Neural progenitor cell (in vitro differentiated cells): ENCODE data around the gene ORMDL3.

Source experiments
- EZH2 ChIP-seq: fragments of 200-600 bp; sonication (generic); IDR thresholded peaks from 2 replicates; pipeline ENCODE4 v1.6.1; 2017; ENCODE audit warnings: antibody characterized with exemption, mild to moderate bottlenecking, moderate library complexity
- TF ChIP-seq, protein P1 (sequence below): fragments of 200-600 bp; sonication (generic); IDR thresholded peaks from 2 replicates; pipeline ENCODE4 v1.5.1; 2017; ENCODE audit warnings: antibody characterized with exemption, mild to moderate bottlenecking

DNA sequence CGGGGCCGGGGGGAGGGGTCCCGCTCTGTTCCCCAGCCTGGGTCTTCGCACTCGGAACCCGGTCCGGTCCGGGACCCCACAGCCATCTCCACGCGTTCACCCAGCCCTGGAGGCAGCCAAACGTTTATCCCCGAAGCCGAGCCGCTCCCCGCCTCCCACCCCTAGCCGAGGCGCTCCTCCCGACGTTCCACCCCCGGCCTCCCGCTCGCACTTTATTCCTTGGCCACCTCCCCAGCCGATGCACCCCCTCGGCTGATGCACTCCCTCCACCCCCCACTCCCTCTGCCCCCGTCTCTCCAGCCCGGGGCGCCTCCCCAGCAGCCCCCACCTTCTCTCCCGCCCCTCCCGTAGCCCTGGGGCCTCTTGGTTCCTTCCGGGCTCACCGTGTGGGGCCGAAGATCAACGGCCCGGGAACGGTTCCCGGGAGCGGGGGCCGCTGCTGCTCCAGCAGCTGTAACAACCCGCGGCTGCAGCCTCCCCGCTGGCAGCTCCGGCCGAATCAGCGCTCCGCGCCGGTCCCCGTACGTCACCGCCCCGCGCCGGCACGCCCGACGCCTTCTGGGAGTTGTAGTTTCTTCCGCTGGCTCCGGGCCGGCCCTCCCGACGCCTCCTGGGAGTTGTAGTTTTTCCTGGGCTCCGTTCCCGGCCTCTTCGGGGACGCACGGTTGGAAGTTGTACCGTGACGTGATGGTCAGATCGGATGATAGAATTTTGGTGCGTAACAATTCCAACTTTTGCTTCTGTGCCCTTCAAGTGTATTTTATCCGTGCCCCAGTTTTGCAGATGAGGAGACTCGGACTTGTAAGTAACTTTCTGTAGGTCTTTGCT lies at the start of gene ORMDL3, which contains the start of gene LRRC3C:
- TF ChIP-seq, protein P1, sequence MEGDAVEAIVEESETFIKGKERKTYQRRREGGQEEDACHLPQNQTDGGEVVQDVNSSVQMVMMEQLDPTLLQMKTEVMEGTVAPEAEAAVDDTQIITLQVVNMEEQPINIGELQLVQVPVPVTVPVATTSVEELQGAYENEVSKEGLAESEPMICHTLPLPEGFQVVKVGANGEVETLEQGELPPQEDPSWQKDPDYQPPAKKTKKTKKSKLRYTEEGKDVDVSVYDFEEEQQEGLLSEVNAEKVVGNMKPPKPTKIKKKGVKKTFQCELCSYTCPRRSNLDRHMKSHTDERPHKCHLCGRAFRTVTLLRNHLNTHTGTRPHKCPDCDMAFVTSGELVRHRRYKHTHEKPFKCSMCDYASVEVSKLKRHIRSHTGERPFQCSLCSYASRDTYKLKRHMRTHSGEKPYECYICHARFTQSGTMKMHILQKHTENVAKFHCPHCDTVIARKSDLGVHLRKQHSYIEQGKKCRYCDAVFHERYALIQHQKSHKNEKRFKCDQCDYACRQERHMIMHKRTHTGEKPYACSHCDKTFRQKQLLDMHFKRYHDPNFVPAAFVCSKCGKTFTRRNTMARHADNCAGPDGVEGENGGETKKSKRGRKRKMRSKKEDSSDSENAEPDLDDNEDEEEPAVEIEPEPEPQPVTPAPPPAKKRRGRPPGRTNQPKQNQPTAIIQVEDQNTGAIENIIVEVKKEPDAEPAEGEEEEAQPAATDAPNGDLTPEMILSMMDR: no peak
- TF ChIP-seq EZH2: no peak
